H1 (cell line): ENCODE measurements around the gene CACNA1C. TPM values are rescaled to one million over a fixed set of nuclear protein-coding genes. Genes with fewer than 3 reads are reported as not detected.

Source experiments
- CTCF ChIA-PET: fragments of 300-600 bp; sonication (Branson Sonifier 250); formaldehyde crosslinking; loops from one replicate; lab custom pipeline; 2021; ENCODE audit not compliant: partially characterized antibody; lab: Charles Lee
- POLR2A ChIA-PET: fragments of 300-600 bp; sonication (Branson Sonifier 250); formaldehyde crosslinking; loops from one replicate; lab custom pipeline; 2021; ENCODE audit warnings: inconsistent platforms; ENCODE audit not compliant: partially characterized antibody; lab: Charles Lee
- DNase-seq, 2 experiments: peaks; one replicate each; pipeline versions ENCODE4 v3.0.0 to v3.0.0-alpha.2; 2010 to 2022; ENCODE audit warnings: low spot score in 2 of 2, low read depth in 1 of 2, mixed read lengths in 1 of 2
- FAIRE-seq: peaks from 2 replicates; lab custom pipeline; 2011; peaks lifted over from hg19 to GRCh38; lab: Jason Lieb, UNC
- H2AFZ ChIP-seq: 2 replicates; pipeline ENCODE4 v1.8.1; 2012; ENCODE audit warnings: low read length, inconsistent platforms
- H2AK5ac ChIP-seq: 2 replicates; pipeline ENCODE4 v1.6.1; 2013; ENCODE audit warnings: low read depth, low read length
- H2BK120ac ChIP-seq: replicated peaks from 2 replicates; pipeline ENCODE3; 2013; ENCODE audit warnings: low read depth, low read length, inconsistent platforms
- H2BK12ac ChIP-seq: 2 replicates; pipeline ENCODE4 v1.6.1; 2013; ENCODE audit warnings: low read depth, low read length
- H2BK15ac ChIP-seq: 2 replicates; pipeline ENCODE4 v1.6.1; 2013; ENCODE audit warnings: low read length
- H2BK20ac ChIP-seq: 2 replicates; pipeline ENCODE4 v1.6.1; 2013; ENCODE audit warnings: low read length
- H2BK5ac ChIP-seq: 2 replicates; pipeline ENCODE4 v1.6.1; 2013; ENCODE audit warnings: low read depth, low read length
- H3K14ac ChIP-seq: 2 replicates; pipeline ENCODE4 v1.6.1; 2013; ENCODE audit warnings: inconsistent platforms; ENCODE audit not compliant: insufficient read length
- H3K18ac ChIP-seq: 2 replicates; pipeline ENCODE4 v1.6.1; 2013; ENCODE audit warnings: low read length; ENCODE audit errors: extremely low read depth
- H3K23ac ChIP-seq: 2 replicates; pipeline ENCODE4 v1.6.1; 2013; ENCODE audit warnings: inconsistent platforms; ENCODE audit not compliant: insufficient read length
- H3K23me2 ChIP-seq: 2 replicates; pipeline ENCODE4 v1.6.1; 2013; ENCODE audit warnings: low read depth, low read length
- H3K27ac ChIP-seq: 2 replicates; pipeline ENCODE4 v1.6.1; 2011; ENCODE audit warnings: low read depth, low read length, inconsistent platforms
- H3K27me3 ChIP-seq, 4 experiments: replicated peaks in 1 of 4; 1 replicate in 1 of 4; 2 replicates in 3 of 4; pipeline versions ENCODE4 v1.6.1 to v1.8.1; 2011 to 2013; ENCODE audit warnings: low read length in 3 of 4, mild to moderate bottlenecking in 3 of 4, inconsistent platforms in 2 of 4, mixed read lengths in 2 of 4, moderate library complexity in 1 of 4; ENCODE audit not compliant: control insufficient read depth in 3 of 4, insufficient read depth in 3 of 4; ENCODE audit errors: extremely low read depth in 1 of 4
- H3K36me3 ChIP-seq, 4 experiments: 2 replicates each; pipeline versions ENCODE4 v1.6.1 to v1.8.1; 2011 to 2013; ENCODE audit warnings: mild to moderate bottlenecking in 4 of 4, low read length in 3 of 4, moderate library complexity in 2 of 4, control low read depth in 1 of 4, inconsistent platforms in 1 of 4; ENCODE audit not compliant: insufficient read depth in 4 of 4, control insufficient read depth in 2 of 4
- H3K4ac ChIP-seq: replicated peaks from 2 replicates; pipeline ENCODE3; 2013; ENCODE audit warnings: low read length, low read depth, mixed read lengths, inconsistent platforms; ENCODE audit not compliant: insufficient read length
- H3K4me1 ChIP-seq, 4 experiments: replicated peaks in 1 of 4; 1 replicate in 1 of 4; 2 replicates in 3 of 4; pipeline versions ENCODE4 v1.6.1 to v1.8.1; 2011 to 2013; ENCODE audit warnings: low read length in 3 of 4, inconsistent platforms in 2 of 4, mixed read lengths in 1 of 4; ENCODE audit not compliant: insufficient read depth in 4 of 4, control insufficient read depth in 3 of 4
- H3K4me2 ChIP-seq, 2 experiments: 2 replicates each; pipeline versions ENCODE4 v1.6.1 to v1.8.1; 2011 to 2013; ENCODE audit warnings: low read depth in 2 of 2, low read length in 2 of 2, control low read depth in 1 of 2, inconsistent platforms in 1 of 2, mild to moderate bottlenecking in 1 of 2; ENCODE audit not compliant: insufficient read depth in 1 of 2
- H3K4me3 ChIP-seq, 4 experiments: fragments of 200-600, 300-600 bp in 1 of 4; sonication (generic), shearing (Covaris generic), sonication (Bioruptor Twin) in 1 of 4; 2 replicates each; pipeline versions ENCODE4 v1.5.1 to v1.8.1; 2011 to 2016; ENCODE audit warnings: low read length in 4 of 4, low read depth in 3 of 4, control low read depth in 2 of 4, inconsistent platforms in 2 of 4, mild to moderate bottlenecking in 2 of 4, mixed read lengths in 1 of 4, moderate library complexity in 1 of 4; ENCODE audit not compliant: insufficient read depth in 2 of 4; ENCODE audit errors: extremely low read depth in 1 of 4
- H3K56ac ChIP-seq: replicated peaks from 2 replicates; pipeline ENCODE3; 2013; ENCODE audit warnings: low read depth, mild to moderate bottlenecking, mixed read lengths, low read length, inconsistent platforms; ENCODE audit not compliant: insufficient read length
- H3K79me1 ChIP-seq: 2 replicates; pipeline ENCODE4 v1.6.1; 2013; ENCODE audit warnings: low read depth, low read length, control low read depth
- H3K79me2 ChIP-seq, 2 experiments: 2 replicates each; pipeline versions ENCODE4 v1.6.1 to v1.8.1; 2012 to 2013; ENCODE audit warnings: low read length in 2 of 2, mild to moderate bottlenecking in 2 of 2, inconsistent platforms in 1 of 2; ENCODE audit not compliant: insufficient read depth in 2 of 2, control insufficient read depth in 1 of 2
- H3K9ac ChIP-seq, 4 experiments: replicated peaks in 1 of 4; 1 replicate in 1 of 4; 2 replicates in 3 of 4; pipeline versions ENCODE4 v1.6.1 to v1.8.1; 2011 to 2013; ENCODE audit warnings: low read depth in 3 of 4, low read length in 3 of 4, control low read depth in 2 of 4, mild to moderate bottlenecking in 2 of 4, moderate library complexity in 2 of 4, inconsistent platforms in 1 of 4; ENCODE audit errors: extremely low read depth in 1 of 4
- H3K9me3 ChIP-seq, 2 experiments: 2 replicates each; pipeline versions ENCODE4 v1.6.1 to v1.8.1; 2012 to 2013; ENCODE audit warnings: mild to moderate bottlenecking in 2 of 2, moderate library complexity in 2 of 2, control low read depth in 1 of 2, inconsistent platforms in 1 of 2, low read depth in 1 of 2, low read length in 1 of 2, mixed read lengths in 1 of 2; ENCODE audit not compliant: insufficient read depth in 2 of 2
- H4K20me1 ChIP-seq, 2 experiments: replicated peaks in 1 of 2; 2 replicates each; pipeline versions ENCODE3 to v1.8.1; 2011 to 2013; ENCODE audit warnings: inconsistent platforms in 2 of 2, low read length in 2 of 2, mild to moderate bottlenecking in 1 of 2; ENCODE audit not compliant: insufficient read depth in 2 of 2, control insufficient read depth in 1 of 2
- H4K5ac ChIP-seq: 2 replicates; pipeline ENCODE4 v1.6.1; 2013; ENCODE audit warnings: low read length, low read depth, mixed read lengths, inconsistent platforms; ENCODE audit not compliant: insufficient read length
- H4K8ac ChIP-seq: 2 replicates; pipeline ENCODE4 v1.8.0; 2013; ENCODE audit warnings: mild to moderate bottlenecking, moderate library complexity, low read length, inconsistent platforms; ENCODE audit not compliant: insufficient read depth; ENCODE audit errors: extremely low read depth
- H4K91ac ChIP-seq: replicated peaks from 2 replicates; pipeline ENCODE3; 2013; ENCODE audit warnings: low read length, mixed read lengths, inconsistent platforms; ENCODE audit not compliant: insufficient read length
- BACH1 ChIP-seq: IDR thresholded peaks from 2 replicates; pipeline ENCODE4 v1.6.1; 2012; ENCODE audit warnings: low read length, improper control_type of control experiment
- FOSL1 ChIP-seq: IDR thresholded peaks from 2 replicates; pipeline ENCODE4 v1.6.1; 2011; ENCODE audit warnings: mild to moderate bottlenecking, low read depth, low read length, moderate library complexity; ENCODE audit not compliant: insufficient read depth
- HDAC2 ChIP-seq, 2 experiments: fragments of 300-600 bp in 1 of 2; sonication (generic) in 1 of 2; IDR thresholded peaks; 2 replicates each; pipeline ENCODE4 v1.6.1; 2011 to 2012; ENCODE audit warnings: low read depth in 2 of 2, low read length in 2 of 2, mild to moderate bottlenecking in 2 of 2, moderate library complexity in 2 of 2, borderline replicate concordance in 1 of 2, inconsistent platforms in 1 of 2
- KDM4A ChIP-seq: IDR thresholded peaks from one replicate; pipeline ENCODE4 v1.7.1; 2012; ENCODE audit warnings: low read depth, mild to moderate bottlenecking, moderate library complexity, low read length, inconsistent platforms; ENCODE audit not compliant: severe bottlenecking
- RAD21 ChIP-seq, 2 experiments: IDR thresholded peaks in 1 of 2; conservative IDR thresholded peaks in 1 of 2; 2 replicates each; pipeline ENCODE4 v1.6.1; 2011; ENCODE audit warnings: low read depth in 2 of 2, low read length in 2 of 2, improper control_type of control experiment in 1 of 2, inconsistent platforms in 1 of 2, mild to moderate bottlenecking in 1 of 2, moderate library complexity in 1 of 2
- RFX5 ChIP-seq: IDR thresholded peaks from 2 replicates; pipeline ENCODE4 v1.6.1; 2011; ENCODE audit warnings: low read depth, low read length, improper control_type of control experiment, borderline replicate concordance
- SIX5 ChIP-seq: IDR thresholded peaks from 2 replicates; pipeline ENCODE4 v1.6.1; 2011; ENCODE audit warnings: mild to moderate bottlenecking, low read depth, low read length
- SP1 ChIP-seq: IDR thresholded peaks from 2 replicates; pipeline ENCODE4 v1.6.1; 2011; ENCODE audit warnings: low read depth, low read length
- SP2 ChIP-seq: IDR thresholded peaks from 2 replicates; pipeline ENCODE4 v1.6.1; 2012; ENCODE audit warnings: mild to moderate bottlenecking, low read length, inconsistent platforms
- SUZ12 ChIP-seq: fragments of 200-600 bp; sonication (generic); IDR thresholded peaks from 2 replicates; pipeline ENCODE4 v1.6.1; 2012; ENCODE audit warnings: mild to moderate bottlenecking, inconsistent platforms, low read length, moderate library complexity, mixed read lengths
- TAF7 ChIP-seq: optimal IDR thresholded peaks from 2 replicates; pipeline ENCODE3; 2011; ENCODE audit warnings: low read depth, mild to moderate bottlenecking, inconsistent platforms, low read length, moderate library complexity, borderline replicate concordance
- YY1 ChIP-seq: IDR thresholded peaks from 2 replicates; pipeline ENCODE4 v1.6.1; 2011; ENCODE audit warnings: low read depth, mild to moderate bottlenecking, low read length
- WGBS, 2 experiments: shearing (Covaris generic) in 1 of 2; methylation state at CpG; one replicate each; pipeline versions ENCODE4 v1.1.6 to v1.1.7; 2013 to 2015; ENCODE audit warnings: low lambda C conversion rate in 2 of 2, mixed read lengths in 2 of 2, inconsistent platforms in 1 of 2, low coverage in 1 of 2, missing lambda C conversion rate in 1 of 2; ENCODE audit not compliant: insufficient replicate concordance in 2 of 2, insufficient coverage in 1 of 2, insufficient read length in 1 of 2; ENCODE audit errors: extremely low coverage in 1 of 2, missing lambda C conversion rate in 1 of 2; 5-methylcytosine and 5-hydroxymethylcytosine counted together
- polyA plus RNA-seq, 7 experiments: library from polyadenylated mRNA; depleted of rRNA in 3 of 7; stranded (reverse) in 5 of 7; unstranded in 2 of 7; fragments of >200 nt in 5 of 7; fragments of 200-250 nt in 2 of 7; gene quantifications; 1 replicate in 5 of 7; 2 replicates in 1 of 7; 4 replicates in 1 of 7; pipeline versions ENCODE4 v1.2.1 to v1.2.3, GENCODE V29; 2011 to 2013; ENCODE audit warnings: missing spikeins in 2 of 7, mixed read lengths in 2 of 7
- total RNA-seq: library from RNA; stranded (reverse); fragmentation: NEBNext Ultra II Directional; extraction: Animal tissue kit (Norgen Biotek cat#: 25700); gene quantifications from 2 replicates; pipeline ENCODE4 v1.2.1, GENCODE V29; 2021

CACNA1C gene
- total and polyA plus RNA-seq, 2 of the 8 experiments (the other 6 are each of a cell fraction or from before 2014, with no cell fraction given): 1.3 TPM

- FAIRE-seq: no peak
- no peak overlapping the region for H2AK5ac ChIP-seq
- CTCF ChIA-PET: interaction anchor here (0.7 to 10.1 kb wide), 15 partner anchors 8 to 310 kb away, joined by 3 to 74 read pairs (median 3); no protein-coding TSS in a partner anchor
- H3K27me3 ChIP-seq: no peaks in the 10 kb centered on the region
- H3K36me3 ChIP-seq: no peaks in the 10 kb centered on the region
- H2BK120ac ChIP-seq: no peak overlapping the region
- no peak overlapping the region for H2BK20ac ChIP-seq
- no peak overlapping the region for H3K27ac ChIP-seq
- H3K9me3 ChIP-seq: no peaks in the 10 kb centered on the region
- no peaks in the 10 kb centered on the region; the same call in 1 of the 2 replicates for H3K23me2 ChIP-seq
- H2BK5ac ChIP-seq: no peak overlapping the region
- no peak overlapping the region for H4K91ac ChIP-seq
- no peak overlapping the region for H3K4me3 ChIP-seq
- H2BK15ac ChIP-seq: no peak overlapping the region
- H4K8ac ChIP-seq: no peak overlapping the region
- H2BK12ac ChIP-seq: no peak overlapping the region
- no peak overlapping the region for H3K4me2 ChIP-seq
- H3K56ac ChIP-seq: no peak overlapping the region
- H3K79me2 ChIP-seq: no peaks in the 10 kb centered on the region
- POLR2A ChIA-PET: interaction anchor here (0.6 kb wide), 1 partner anchor 104 kb away, joined by 3 read pairs; no protein-coding TSS in a partner anchor
- 81% methylated on average over 4 of the region's 4 CpGs; no CpG with 5 or more reads in 1 of the 2 experiments for WGBS, 2 experiments
- H3K4ac ChIP-seq: no peak overlapping the region
- H3K79me1 ChIP-seq: no peaks in the 10 kb centered on the region
- H4K20me1 ChIP-seq: no peaks in the 10 kb centered on the region
- H3K23ac ChIP-seq: no peak overlapping the region
- DNase-seq: no peak
- no peak overlapping the region for H4K5ac ChIP-seq
- H3K14ac ChIP-seq: no peak overlapping the region
- no peak overlapping the region for H3K18ac ChIP-seq
- peaks cover 0 to 2% (median 0%) of the 10 kb centered on the region in 4 experiments; a peak in 2 of 7 replicates for H3K4me1 ChIP-seq
- no peak overlapping the region for H3K9ac ChIP-seq
- H2AFZ ChIP-seq: no peak overlapping the region
- no peak for TF ChIP-seq FOSL1
- no peak for TF ChIP-seq TAF7
- no peak for TF ChIP-seq RFX5
- no peak for TF ChIP-seq SP1
- TF ChIP-seq SP2: no peak
- no peak for TF ChIP-seq KDM4A
- no peak for TF ChIP-seq BACH1
- no peak for TF ChIP-seq SUZ12
- no peak for TF ChIP-seq YY1
- TF ChIP-seq RAD21 (IDR thresholded peaks at IDR 0.05 in 1 of 2, conservative IDR thresholded peaks at IDR 0.05 in 1 of 2; ENCODE audit: low read depth in 2 of 2, low read length in 2 of 2): peak; percentile 58 to 74
- TF ChIP-seq HDAC2 (IDR thresholded peaks at IDR 0.05; ENCODE audit: borderline replicate concordance in 1 of 2, low read depth in 2 of 2, low read length in 2 of 2): no peak
- no peak for TF ChIP-seq SIX5
Measured at GRCh38 chr12:2273288-2273687, 220.5 kb downstream of the CACNA1C start.
